HG03354 (cell line): Measurements from ENCODE around the gene CENPA.

Source experiments
- ATAC-seq: cut with Tn5 transposase; IDR thresholded peaks from one replicate; pipeline ENCODE4 v1.9.1; 2021; ENCODE audit warnings: mild to moderate bottlenecking; ENCODE audit not compliant: unreplicated experiment, poor library complexity, severe bottlenecking

The CENPA gene

DNA sequence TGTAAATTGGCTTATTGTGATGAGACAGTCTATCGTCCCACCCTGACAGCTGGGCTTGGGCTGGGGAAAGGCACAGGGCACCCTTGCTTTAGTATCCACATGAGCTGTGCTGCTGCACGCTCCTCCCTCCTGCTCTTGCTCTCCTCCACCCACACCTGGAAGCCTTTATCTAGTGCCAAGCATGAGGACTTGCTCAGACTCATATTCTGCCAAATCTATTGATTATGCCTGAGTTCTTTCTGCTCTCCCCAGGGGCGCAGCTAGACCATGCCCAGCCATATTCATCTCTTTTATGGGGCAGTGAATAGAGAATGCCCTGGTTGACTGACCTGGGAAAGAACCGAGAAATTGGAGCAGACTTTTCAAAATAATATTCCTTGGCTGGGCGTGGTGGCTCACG is 33.1 kb downstream of the CENPA start:
- no peak for ATAC-seq

DNA sequence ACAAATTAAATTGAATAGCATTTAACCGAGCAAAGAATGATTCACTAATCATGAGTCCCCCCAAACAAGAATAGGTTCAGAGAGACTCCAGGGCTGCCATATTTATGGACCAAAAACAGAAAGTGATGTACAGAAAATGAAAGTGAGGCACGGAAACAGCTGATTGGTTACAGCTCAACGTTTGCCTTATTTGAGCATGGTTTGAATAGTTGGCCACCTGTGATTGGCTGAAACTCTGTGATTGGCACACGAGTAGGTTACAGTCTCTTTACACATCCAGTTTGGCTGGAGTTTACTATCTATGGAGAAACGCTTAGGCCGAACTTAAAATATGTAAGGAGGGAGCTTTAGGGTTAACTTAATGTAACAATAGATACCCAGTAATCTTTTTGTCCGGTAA is 35.1 kb downstream of the CENPA start:
- ATAC-seq = no peak

DNA sequence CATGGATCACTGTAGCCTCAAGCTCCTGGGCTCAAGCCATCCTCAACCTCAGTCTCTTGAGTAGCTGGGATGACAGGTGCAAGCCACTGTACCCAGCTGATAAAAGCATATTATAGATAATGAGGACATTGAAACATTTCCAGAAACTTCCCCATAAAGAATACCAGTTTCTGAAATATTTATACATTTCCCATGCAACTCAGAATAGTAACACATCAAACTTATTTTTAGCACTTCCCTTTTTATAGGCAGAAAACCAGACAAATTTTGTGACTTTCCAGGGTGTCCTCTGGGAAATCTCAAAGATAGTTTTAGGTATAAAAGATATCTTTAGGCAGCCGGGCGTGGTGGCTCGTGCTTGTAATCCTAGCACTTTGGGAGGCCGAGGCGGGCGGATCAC is 37.0 kb downstream of the CENPA start:
- ATAC-seq = no peak

- no peak for ATAC-seq
These were observed 52.5 kb downstream of the CENPA start for GRCh38 chr2:26838121-26838906.

- ATAC-seq = no peak
These were observed 55.2 kb downstream of the CENPA start for GRCh38 chr2:26840937-26841610.

GRCh38 chr2:26843041-26843440 is 57.2 kb downstream of the CENPA start:
- no peak for ATAC-seq
